T47D (cell line): ENCODE data around the gene STRAP.
"Not testable (repeated sequence)": the region's sequence is repeated elsewhere in the genome, so short reads cannot be mapped to it uniquely, and the experiment has no call there.

Experiments used
- DNase-seq, 2 experiments: peaks; one replicate each; pipeline versions ENCODE4 v3.0.0 to v3.0.0-alpha.2; 2011 to 2012; ENCODE audit warnings: low read depth in 1 of 2, low spot score in 1 of 2
- JUND ChIP-seq: IDR thresholded peaks from 2 replicates; pipeline ENCODE4 v1.6.1; 2012; ENCODE audit warnings: low read depth
- in situ Hi-C: cut with HindIII; loops from 2 replicates; pipeline ENCODE4 v1.10.0; 2016; ENCODE audit warnings: low sequenced_read_pairs, low pct_unique_long_range_greater_than_20kb

Gene STRAP

DNA sequence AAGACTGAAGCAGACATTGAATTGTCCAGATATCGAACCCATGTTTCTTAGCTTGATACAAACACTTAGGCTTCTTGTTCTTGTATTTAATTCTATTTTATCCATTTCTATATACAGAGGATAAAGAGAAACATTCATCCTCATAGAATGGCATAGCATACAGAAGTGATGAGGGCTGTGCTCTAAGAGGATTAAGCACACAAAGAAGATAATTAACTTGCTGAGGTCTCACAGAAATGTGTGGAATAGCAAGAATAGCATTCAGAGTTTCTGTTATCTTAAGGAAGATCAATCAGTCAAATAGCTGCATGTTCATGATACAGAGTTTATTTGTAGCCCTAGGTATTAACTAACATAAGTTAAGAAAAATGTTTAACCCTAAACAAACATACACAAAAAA is 27.3 kb upstream of the STRAP start:
- DNase-seq: no peak
- no peak for TF ChIP-seq JUND
- in situ Hi-C loops: no loop called here

DNA sequence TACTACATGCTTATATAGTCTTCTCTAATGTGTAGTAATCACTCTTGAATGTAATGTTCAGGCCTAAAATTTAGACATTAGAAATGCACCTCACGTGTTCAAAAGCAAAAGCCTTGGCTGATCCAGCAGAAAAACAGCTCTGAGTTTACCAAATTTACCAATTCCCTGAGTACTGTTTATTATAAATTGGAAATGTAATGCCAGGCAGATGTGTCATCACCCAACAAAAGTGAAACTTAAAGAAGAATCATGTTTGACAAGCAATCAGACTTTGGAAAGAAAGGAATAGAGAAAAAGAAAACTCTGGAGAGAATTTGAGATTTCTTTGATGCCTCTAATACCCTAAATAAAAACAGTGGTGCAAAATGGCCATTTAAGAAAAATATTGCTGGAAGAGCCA is 26.5 kb upstream of the STRAP start:
- TF ChIP-seq JUND: no peak
- in situ Hi-C loops: no loop called here
- DNase-seq: no peak

GRCh38 chr12:15856097-15856982 is 25.8 kb upstream of the STRAP start:
- TF ChIP-seq JUND: no peak
- in situ Hi-C loops: no loop called here
- DNase-seq: peak; percentile 14 to 80

- TF ChIP-seq JUND: no peak
- in situ Hi-C loops: no loop called here
- DNase-seq: no peak
Observed at GRCh38 chr12:15858353-15858752, 23.8 kb upstream of the STRAP start.

DNA sequence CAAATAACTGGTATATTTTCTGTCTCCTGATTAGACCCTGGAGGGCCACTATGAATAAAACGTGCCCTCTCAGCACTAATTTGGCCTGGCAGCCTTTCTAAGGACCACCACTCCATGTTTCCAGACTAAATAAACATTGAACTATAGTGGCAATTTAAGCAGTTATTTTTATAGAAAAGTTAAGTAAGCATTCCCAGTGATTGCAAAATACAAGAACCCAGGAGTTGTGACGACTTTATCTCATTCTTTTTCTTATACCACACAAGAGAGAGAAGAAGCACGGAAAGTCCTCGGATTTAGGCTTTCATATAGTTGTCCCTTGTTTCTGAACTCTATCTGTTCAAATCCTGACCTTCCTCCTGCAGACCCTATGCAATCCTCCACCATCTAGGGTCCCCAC is 23.1 kb upstream of the STRAP start:
- DNase-seq: no peak
- no peak for TF ChIP-seq JUND
- in situ Hi-C loops: no loop called here

DNA sequence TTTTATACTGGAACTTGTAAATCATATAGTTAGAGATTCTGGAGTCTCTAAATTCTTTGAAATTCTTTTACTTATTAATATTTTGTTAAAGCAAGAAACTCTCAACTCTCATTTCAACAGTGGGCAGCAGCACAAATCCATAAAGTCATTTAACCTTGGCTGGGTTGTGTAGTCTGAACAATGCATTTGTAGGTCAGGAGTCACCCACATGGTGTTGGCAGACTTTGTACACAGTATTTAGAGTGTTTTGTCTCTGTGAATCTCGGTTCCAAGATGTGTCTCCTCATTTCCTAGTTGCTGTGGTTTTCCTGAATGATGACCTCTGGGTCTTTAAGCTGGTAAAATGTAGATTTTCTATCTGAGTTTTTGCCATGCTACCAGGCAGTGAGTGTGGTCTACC is 20.8 kb upstream of the STRAP start:
- no peak for DNase-seq
- in situ Hi-C loops: no loop called here
- no peak for TF ChIP-seq JUND

DNA sequence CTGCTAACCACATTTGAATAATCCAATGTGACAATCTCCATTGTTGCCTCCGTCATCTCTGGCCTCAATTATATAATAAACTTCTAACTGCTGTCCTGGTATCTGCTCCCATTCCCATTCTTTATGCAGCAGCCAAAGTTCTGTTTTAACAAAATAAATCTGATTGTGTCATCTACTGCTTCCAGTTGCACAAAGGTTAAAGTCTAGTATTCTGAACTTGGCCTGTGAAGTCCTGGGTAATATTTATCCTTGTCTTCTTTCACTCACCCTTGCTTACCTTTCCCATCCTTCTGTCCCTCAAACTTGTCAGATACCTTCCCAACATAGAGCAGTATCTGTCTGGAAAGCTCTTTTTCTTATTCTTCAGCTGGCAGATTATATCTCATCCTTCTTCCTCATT is 19.3 kb upstream of the STRAP start:
- DNase-seq: no peak
- TF ChIP-seq JUND: no peak
- in situ Hi-C loops: no loop called here

DNA sequence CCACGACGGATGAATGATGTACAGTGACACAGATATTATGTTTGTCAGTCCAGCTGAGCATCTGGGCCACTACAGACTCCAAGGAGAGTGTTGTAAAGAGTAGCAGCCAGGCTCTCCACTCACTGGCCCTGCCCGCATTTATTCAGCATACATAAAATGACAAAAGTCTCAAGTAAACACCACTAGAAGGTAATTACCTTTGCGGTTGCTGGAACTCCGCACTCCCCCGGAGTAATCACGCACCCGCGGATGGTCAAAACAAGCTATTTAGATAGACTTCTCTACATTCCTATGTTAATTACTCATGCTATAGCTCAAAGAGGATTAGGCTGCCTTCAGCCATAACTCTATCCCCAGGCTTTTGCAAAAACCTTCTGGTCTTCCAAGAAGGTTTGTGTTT is 18.8 kb upstream of the STRAP start:
- TF ChIP-seq JUND: no peak
- DNase-seq: no peak
- in situ Hi-C loops: no loop called here

DNA sequence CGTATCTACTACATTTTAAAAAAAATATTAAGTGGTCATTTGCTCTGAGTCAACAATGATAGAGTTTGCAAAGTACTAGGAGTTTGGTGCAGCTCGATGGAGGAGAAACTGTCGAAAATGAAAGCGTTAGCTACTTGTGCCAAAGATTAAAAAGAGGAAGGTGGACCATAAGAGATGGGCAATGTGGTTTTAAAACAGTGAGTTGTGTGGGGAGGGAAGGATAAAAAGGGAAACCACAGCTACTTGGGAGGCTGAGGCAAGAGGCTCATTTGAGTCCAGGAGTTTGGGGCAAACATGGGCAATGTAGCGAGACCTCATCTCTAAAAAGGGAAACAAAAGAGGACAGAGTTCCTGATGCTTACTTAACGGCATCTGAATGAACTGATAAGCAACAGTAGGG is 18.2 kb upstream of the STRAP start:
- TF ChIP-seq JUND: no peak
- in situ Hi-C loops: no loop called here
- no peak for DNase-seq

GRCh38 chr12:15868186-15868585 is 14.0 kb upstream of the STRAP start:
- TF ChIP-seq JUND: no peak
- in situ Hi-C loops: no loop called here
- DNase-seq: no peak

- TF ChIP-seq JUND: no peak
- no peak for DNase-seq
- in situ Hi-C loops: no loop called here
Observed at GRCh38 chr12:15873556-15873955, 8.6 kb upstream of the STRAP start.

- DNase-seq, in situ Hi-C loops: not testable (repeated sequence)
Observed at GRCh38 chr12:15874556-15875145, 7.5 kb upstream of the STRAP start.

DNA sequence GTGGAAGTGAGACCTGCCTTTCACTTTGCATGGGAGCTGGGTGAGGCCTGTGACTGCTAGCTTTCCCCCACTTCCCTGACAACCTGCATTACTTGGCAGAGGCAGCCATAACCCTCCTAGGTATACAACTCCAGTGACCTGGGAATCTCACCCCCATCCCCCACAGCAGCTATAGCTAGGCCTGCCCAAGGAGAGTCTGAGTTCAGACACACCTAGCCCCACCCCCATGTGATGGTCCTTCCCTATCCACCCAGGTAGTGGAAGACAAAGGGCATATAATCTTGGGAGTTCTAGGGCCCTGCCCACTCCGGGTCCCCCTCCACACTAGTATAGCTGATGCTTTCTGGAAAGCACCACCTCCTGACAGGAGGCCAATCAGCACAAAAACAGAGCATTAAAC is 6.3 kb upstream of the STRAP start:
- DNase-seq: no peak
- in situ Hi-C loops: no loop called here
- no peak for TF ChIP-seq JUND

DNA sequence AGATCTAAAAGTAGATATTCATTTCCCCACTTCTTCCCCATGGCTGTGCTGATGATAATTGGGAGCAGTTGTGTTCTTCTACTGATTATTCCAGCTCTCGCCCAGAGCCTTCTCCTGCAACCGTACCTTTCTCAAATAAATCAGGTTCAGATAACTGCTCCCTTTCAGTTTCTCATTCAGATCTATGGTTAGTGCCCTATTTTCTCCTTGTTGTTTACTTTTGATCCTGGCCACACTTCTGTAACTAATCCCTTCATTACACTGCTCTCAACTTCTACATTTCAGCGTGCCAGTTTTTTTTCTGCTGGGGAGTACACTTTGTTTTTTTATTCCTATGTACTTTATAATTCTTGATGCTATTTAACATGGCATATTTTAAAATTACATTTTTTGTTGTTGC is 2.8 kb upstream of the STRAP start:
- in situ Hi-C loops: no loop called here
- no peak for TF ChIP-seq JUND
- DNase-seq: no peak
